GM12878 (cell line): Measurements from ENCODE around the gene NUDT7. TPM values are rescaled to one million over a fixed set of nuclear protein-coding genes. Genes with fewer than 3 reads are reported as not detected.
A peak's percentile ranks its signal among the peaks of the same experiment; 100 is the strongest.

Source experiments
- ATF7 ChIP-seq: fragments of 450-650 bp; IDR thresholded peaks from 2 replicates; pipeline ENCODE4 v1.6.1; 2016; ENCODE audit warnings: low read depth, mild to moderate bottlenecking
- BRCA1 ChIP-seq: IDR thresholded peaks from 2 replicates; pipeline ENCODE4 v1.6.1; 2011; ENCODE audit warnings: low read depth, low read length, improper control_type of control experiment
- CBFB ChIP-seq: IDR thresholded peaks from 2 replicates; pipeline ENCODE4 v1.6.1; 2016; ENCODE audit warnings: antibody characterized with exemption, low read depth
- CEBPZ ChIP-seq: fragments of 150-350 bp; IDR thresholded peaks from 2 replicates; pipeline ENCODE4 v1.6.1; 2016; ENCODE audit warnings: low read depth, low read length
- FOS ChIP-seq: IDR thresholded peaks from 3 replicates; pipeline ENCODE4 v1.6.1; 2011; ENCODE audit warnings: borderline replicate concordance; ENCODE audit not compliant: insufficient read length; ENCODE audit errors: extremely low read depth
- HCFC1 ChIP-seq: fragments of 150-350 bp; IDR thresholded peaks from 2 replicates; pipeline ENCODE4 v1.6.1; 2014; ENCODE audit warnings: low read length
- HDAC2 ChIP-seq: fragments of 200-600 bp; sonication (generic); IDR thresholded peaks from 2 replicates; pipeline ENCODE4 v1.6.1; 2017
- JUND ChIP-seq: IDR thresholded peaks from 2 replicates; pipeline ENCODE4 v1.6.1; 2012; ENCODE audit warnings: low read depth, mild to moderate bottlenecking, low read length, improper control_type of control experiment, moderate library complexity
- MAX ChIP-seq: IDR thresholded peaks from 2 replicates; pipeline ENCODE4 v1.6.1; 2012; ENCODE audit warnings: low read depth, low read length, improper control_type of control experiment
- MTA2 ChIP-seq: fragments of 450-650 bp; IDR thresholded peaks from 2 replicates; pipeline ENCODE4 v1.6.1; 2016; ENCODE audit warnings: low read depth, mild to moderate bottlenecking, moderate library complexity
- NR2C2 ChIP-seq: IDR thresholded peaks from 2 replicates; pipeline ENCODE4 v1.6.1; 2011; ENCODE audit warnings: borderline replicate concordance, low read depth; ENCODE audit not compliant: control insufficient read depth, insufficient read length
- NRF1 ChIP-seq: conservative IDR thresholded peaks from 2 replicates; pipeline ENCODE4 v1.6.1; 2011; ENCODE audit warnings: mild to moderate bottlenecking, low read depth, low read length, improper control_type of control experiment
- PKNOX1 ChIP-seq: fragments of 450-650 bp; IDR thresholded peaks from 2 replicates; pipeline ENCODE4 v1.6.1; 2016; ENCODE audit warnings: mild to moderate bottlenecking
- SMC3 ChIP-seq: IDR thresholded peaks from 2 replicates; pipeline ENCODE4 v1.6.1; 2011; ENCODE audit warnings: low read length, improper control_type of control experiment, borderline replicate concordance
- SREBF1 ChIP-seq: IDR thresholded peaks from 2 replicates; pipeline ENCODE4 v1.6.1; 2012; ENCODE audit warnings: mild to moderate bottlenecking, low read length
- SUPT20H ChIP-seq: IDR thresholded peaks from 2 replicates; pipeline ENCODE4 v1.6.1; 2011; ENCODE audit warnings: low read depth, mild to moderate bottlenecking, low read length, moderate library complexity, borderline replicate concordance; ENCODE audit not compliant: control insufficient read depth
- TCF12 ChIP-seq: IDR thresholded peaks from 2 replicates; pipeline ENCODE4 v1.6.1; 2011; ENCODE audit warnings: low read depth, mild to moderate bottlenecking, low read length
- ZBTB11 ChIP-seq: fragments of 450-650 bp; formaldehyde crosslinking; IDR thresholded peaks from 2 replicates; pipeline ENCODE4 v1.5.0; 2022; ENCODE audit warnings: mild to moderate bottlenecking, missing genetic modification characterization
- ZBTB33 ChIP-seq: fragments of 450-650 bp; IDR thresholded peaks from 2 replicates; pipeline ENCODE4 v1.6.1; 2017; ENCODE audit warnings: mild to moderate bottlenecking
- ZNF217 ChIP-seq: fragments of 450-650 bp; IDR thresholded peaks from 2 replicates; pipeline ENCODE4 v1.6.1; 2017; ENCODE audit warnings: antibody characterized with exemption, mild to moderate bottlenecking
- ZNF384 ChIP-seq: IDR thresholded peaks from 2 replicates; pipeline ENCODE4 v1.6.1; 2012; ENCODE audit warnings: low read depth, mild to moderate bottlenecking, low read length, improper control_type of control experiment, borderline replicate concordance
- polyA plus RNA-seq, 11 experiments: library from polyadenylated mRNA; depleted of rRNA in 4 of 11; unstranded in 6 of 11; stranded (reverse) in 5 of 11; fragments of >200 nt; fragmentation: Nextera tagmentation in 4 of 11; fragmentation: Illumina TruSeq in 1 of 11; extraction: Ambion mirVana in 4 of 11; extraction: Trizol in 1 of 11; gene quantifications; 1 replicate in 1 of 11; 2 replicates in 10 of 11; pipeline versions ENCODE4 v1.2.1 to v1.2.3, GENCODE V29; 2011 to 2016; ENCODE audit warnings: inconsistent platforms in 2 of 11, missing spikeins in 2 of 11, low read depth in 1 of 11
- total RNA-seq, 4 experiments: library from RNA; depleted of rRNA in 3 of 4; stranded (reverse); fragments of >200 nt in 3 of 4; fragmentation: Illumina TruSeq in 1 of 4; extraction: Trizol in 1 of 4; gene quantifications; 2 replicates each; pipeline versions ENCODE4 v1.2.1 to v1.2.3, GENCODE V29; 2013 to 2021

Gene NUDT7
- total and polyA plus RNA-seq, 10 of the 15 experiments (the other 5 are each of a cell fraction or from before 2014, with no cell fraction given): 2.8 to 14.3 (median 5.2) TPM

- TF ChIP-seq CEBPZ: no peak
- TF ChIP-seq SMC3: no peak
- TF ChIP-seq ZBTB33: no peak
- TF ChIP-seq ATF7: peak; percentile 18; the same call in 1 of the 2 replicates
- no peak for TF ChIP-seq FOS
- no peak for TF ChIP-seq HDAC2
- no peak for TF ChIP-seq SUPT20H
- no peak for TF ChIP-seq TCF12
- no peak for TF ChIP-seq HCFC1
- TF ChIP-seq ZNF217: no peak
- TF ChIP-seq ZNF384: no peak
- TF ChIP-seq ZBTB11 (CRISPR knock-in tag): no peak
- TF ChIP-seq NR2C2: no peak
- TF ChIP-seq MAX: no peak
- no peak for TF ChIP-seq SREBF1
- TF ChIP-seq MTA2: no peak; the same call in 1 of the 2 replicates
- TF ChIP-seq JUND: 0 out of 2 replicates have a peak, but pooled peaks have one; percentile 5
- TF ChIP-seq PKNOX1: no peak
- peak; percentile 78 for TF ChIP-seq NRF1
- no peak for TF ChIP-seq CBFB
- TF ChIP-seq BRCA1: no peak
Measured at GRCh38 chr16:77722309-77723107, at the start of gene NUDT7 (continued).
